ENCODE data around the gene CTPS2. TPM values are rescaled to one million over a fixed set of nuclear protein-coding genes. Genes with fewer than 3 reads are reported as not detected.
"Not testable (repeated sequence)": the region's sequence is repeated elsewhere in the genome, so short reads cannot be mapped to it uniquely, and the experiment has no call there.

Gene CTPS2
- total RNA-seq, 6 donors from 2014 or later = 5.1 to 30.1 (median 10.7) TPM

GRCh38 chrX:16629909-16630308 lies 82.6 kb downstream of the CTPS2 start:
- Histone ChIP-seq H3K27me3 (no peaks in the 10 kb centered on the region), H3K9me3 (no peaks in the 10 kb centered on the region), H3K4me1 (no peaks in the 10 kb centered on the region), H3K4me3 (no peak overlapping the region), H3K27ac (no peak overlapping the region), H3K36me3 (no peaks in the 10 kb centered on the region)
- no peak for ATAC-seq (ENCODE audit: low FRiP score in 2 of 2)
- DNase-seq = no peak
- WGBS, 2 donors = 85 to 88% methylated on average over 2 to 4 of the region's 4 CpGs
- TF ChIP-seq POLR2A (IDR thresholded peaks at IDR 0.05) (no peak), EP300 (IDR thresholded peaks at IDR 0.05) (no peak), CTCF (IDR thresholded peaks at IDR 0.05) (no peak), POLR2AphosphoS5 (IDR thresholded peaks at IDR 0.05) (no peak)

DNA sequence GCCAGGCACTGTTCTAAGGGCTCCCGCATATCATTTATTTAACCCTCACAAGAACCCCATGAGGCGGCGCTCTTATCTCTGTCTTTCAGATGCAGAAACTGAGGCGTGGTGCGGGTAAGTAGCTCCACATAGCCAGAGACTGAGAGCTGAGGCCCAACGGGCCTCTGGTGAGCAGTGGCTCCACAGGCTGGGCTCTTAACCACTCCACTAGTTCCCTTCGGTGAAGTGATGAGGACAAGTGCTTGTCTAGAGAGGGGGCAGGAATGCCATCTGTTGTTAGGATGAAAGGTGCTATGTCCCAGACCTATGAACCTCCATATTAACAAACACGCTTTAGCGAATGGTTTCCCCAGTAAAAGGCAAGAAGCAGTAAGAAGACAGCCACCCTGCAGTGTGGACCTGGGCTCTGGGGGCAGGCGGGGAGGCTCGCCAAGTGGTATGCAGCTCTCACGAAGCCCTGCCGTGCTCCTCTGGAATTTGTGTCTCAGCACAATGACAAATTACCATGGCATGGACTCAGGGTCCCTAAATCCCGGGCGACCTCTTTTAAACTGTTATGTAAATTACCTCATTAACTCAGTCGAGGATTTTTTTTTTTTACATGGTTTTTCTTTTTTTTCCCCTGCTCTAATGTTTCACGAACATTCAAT lies 83.4 kb downstream of the CTPS2 start:
- WGBS, 2 donors = 71 to 79% methylated on average over 11 to 17 of the region's 17 CpGs
- Histone ChIP-seq H3K36me3 (no peaks in the 10 kb centered on the region), H3K4me1 (no peaks in the 10 kb centered on the region), H3K9me3 (no peaks in the 10 kb centered on the region), H3K27ac (no peak overlapping the region), H3K4me3 (no peak overlapping the region), H3K27me3 (no peaks in the 10 kb centered on the region)
- TF ChIP-seq EP300 (IDR thresholded peaks at IDR 0.05) = no peak
- TF ChIP-seq CTCF (IDR thresholded peaks at IDR 0.05) = no peak
- TF ChIP-seq POLR2A (IDR thresholded peaks at IDR 0.05) = no peak
- ATAC-seq (ENCODE audit: low FRiP score in 2 of 2) (no peak), DNase-seq (no peak)

DNA sequence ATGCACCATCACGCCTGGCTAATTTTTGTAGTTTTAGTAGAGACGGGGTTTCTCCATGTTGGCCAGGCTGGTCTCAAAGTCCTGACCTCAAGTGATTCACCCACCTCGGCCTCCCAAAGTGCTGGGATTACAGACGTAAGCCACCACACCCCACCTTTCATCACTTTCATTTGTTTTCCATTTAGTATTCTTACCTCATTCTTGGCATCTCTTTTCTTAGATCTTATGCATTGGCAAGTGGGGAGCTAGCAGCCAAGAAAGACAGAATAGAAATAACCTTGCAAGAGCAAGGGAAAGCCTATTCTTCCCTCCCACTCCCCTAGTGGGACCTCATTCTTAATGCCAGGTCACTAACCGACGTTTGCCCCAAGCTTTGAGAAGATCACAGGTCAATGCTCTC lies 84.0 kb downstream of the CTPS2 start:
- ATAC-seq (ENCODE audit: low FRiP score in 2 of 2) = peak in 1 of 2 donors; percentile 17
- not testable (repeated sequence) for H3K4me1 ChIP-seq, DNase-seq, H3K4me3 ChIP-seq, H3K27me3 ChIP-seq, H3K27ac ChIP-seq, H3K36me3 ChIP-seq, H3K9me3 ChIP-seq
- WGBS, 2 donors = 72 to 88% methylated on average over 6 of the region's 6 CpGs

GRCh38 chrX:16619024-16619423 lies 93.4 kb downstream of the CTPS2 start:
- DNase-seq (no peak), ATAC-seq (ENCODE audit: low FRiP score in 2 of 2) (no peak)
- Histone ChIP-seq H3K27me3 (no peaks in the 10 kb centered on the region), H3K27ac (no peak overlapping the region), H3K4me1 (no peaks in the 10 kb centered on the region), H3K36me3 (peaks cover 0 to 6% (median 2%) of the 10 kb centered on the region in 4 donors), H3K4me3 (no peak overlapping the region), H3K9me3 (no peaks in the 10 kb centered on the region)
- 83 to 100% methylated on average over 2 of the region's 2 CpGs for WGBS, 2 donors
- no peak for TF ChIP-seq EP300 (IDR thresholded peaks at IDR 0.05)
- no peak for TF ChIP-seq POLR2AphosphoS5 (IDR thresholded peaks at IDR 0.05)
- no peak for TF ChIP-seq CTCF (IDR thresholded peaks at IDR 0.05)
- TF ChIP-seq POLR2A (IDR thresholded peaks at IDR 0.05) = no peak

- H3K36me3 ChIP-seq = peaks cover 0 to 8% (median 2%) of the 10 kb centered on the region in 4 donors
- no peak for TF ChIP-seq CTCF (IDR thresholded peaks at IDR 0.05)
- TF ChIP-seq POLR2A (IDR thresholded peaks at IDR 0.05) = no peak
- TF ChIP-seq POLR2AphosphoS5 (IDR thresholded peaks at IDR 0.05) = no peak
- TF ChIP-seq EP300 (IDR thresholded peaks at IDR 0.05) = no peak
- H3K27me3 ChIP-seq = no peaks in the 10 kb centered on the region
- no peaks in the 10 kb centered on the region for H3K9me3 ChIP-seq
- no peaks in the 10 kb centered on the region for H3K4me1 ChIP-seq
- DNase-seq (no peak), ATAC-seq (ENCODE audit: low FRiP score in 2 of 2) (no peak)
- no peak overlapping the region for H3K4me3 ChIP-seq
- no peak overlapping the region for H3K27ac ChIP-seq
- 90 to 100% methylated on average over 1 of the region's 1 CpG for WGBS, 2 donors
Observed at GRCh38 chrX:16618422-16618821, 94.0 kb downstream of the CTPS2 start.

All from upper lobe of left lung (tissue), 6 donors.